GM18507 (cell line): ENCODE measurements around the gene SMARCC1.

ENCODE experiments used
- DNase-seq: peaks from one replicate; pipeline ENCODE4 v3.0.0; 2011; ENCODE audit warnings: low read depth; ENCODE audit not compliant: insufficient read length; ENCODE audit errors: extremely low spot score
- FAIRE-seq: peaks from 2 replicates; lab custom pipeline; 2011; peaks lifted over from hg19 to GRCh38; lab: Jason Lieb, UNC

The SMARCC1 gene

DNA sequence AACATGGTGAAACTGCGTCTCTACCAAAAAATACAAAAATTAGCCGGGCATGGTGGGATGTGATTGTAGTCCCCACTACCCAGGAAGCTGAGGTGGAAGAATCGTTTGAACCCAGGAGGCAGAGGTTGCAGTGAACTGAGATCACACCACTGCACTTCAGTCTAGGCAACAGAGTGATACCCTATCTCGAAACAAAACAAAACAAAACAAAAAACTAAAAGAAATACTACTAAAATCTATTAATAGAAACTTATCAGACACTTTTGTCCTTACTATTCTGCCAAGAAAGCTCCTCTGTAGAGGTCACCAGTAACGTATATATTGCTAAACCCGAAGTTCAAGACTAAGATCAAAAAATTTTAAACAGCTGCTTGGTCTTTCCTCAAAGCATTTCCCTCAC, 67.1 kb downstream of the SMARCC1 start:
- DNase-seq (no peak), FAIRE-seq (no peak)

DNA sequence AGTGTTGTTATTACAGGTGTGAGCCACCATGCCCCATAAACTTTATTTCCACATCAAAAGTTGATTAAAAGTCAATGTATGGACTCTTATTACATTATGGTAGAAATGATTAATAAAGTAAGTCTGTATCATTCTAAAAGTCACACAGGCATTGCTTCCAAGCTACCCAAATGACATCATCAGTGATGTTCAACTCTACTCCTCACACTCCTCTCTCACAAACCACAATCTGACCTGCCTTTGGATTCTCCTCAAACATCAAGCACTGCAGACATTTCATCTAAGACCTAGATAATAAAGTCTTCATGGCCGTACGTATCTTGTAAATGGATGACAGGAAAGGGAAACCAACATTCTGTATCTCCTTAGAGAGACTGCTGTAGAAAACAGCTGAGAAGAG, 68.0 kb downstream of the SMARCC1 start:
- no peak for FAIRE-seq
- no peak for DNase-seq

DNA sequence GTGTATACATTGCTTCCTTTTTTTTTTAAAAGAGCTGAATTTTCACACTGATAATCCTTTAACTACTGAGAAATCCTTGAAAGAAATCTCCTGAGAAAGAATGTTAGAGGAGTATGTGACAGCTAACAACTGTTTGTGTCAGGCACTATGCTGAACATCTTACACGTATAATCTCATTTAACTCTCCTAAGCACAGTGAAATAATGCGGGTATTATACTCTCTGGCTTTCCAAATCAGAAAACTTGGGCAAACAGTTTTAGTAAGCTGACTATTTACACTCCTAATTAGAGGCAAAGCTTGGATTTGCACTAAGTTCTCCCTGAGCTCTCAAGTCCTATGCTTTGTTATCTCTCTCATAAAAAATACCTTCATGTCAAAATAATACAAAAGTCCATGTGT, 69.3 kb downstream of the SMARCC1 start:
- FAIRE-seq (no peak), DNase-seq (no peak)

DNA sequence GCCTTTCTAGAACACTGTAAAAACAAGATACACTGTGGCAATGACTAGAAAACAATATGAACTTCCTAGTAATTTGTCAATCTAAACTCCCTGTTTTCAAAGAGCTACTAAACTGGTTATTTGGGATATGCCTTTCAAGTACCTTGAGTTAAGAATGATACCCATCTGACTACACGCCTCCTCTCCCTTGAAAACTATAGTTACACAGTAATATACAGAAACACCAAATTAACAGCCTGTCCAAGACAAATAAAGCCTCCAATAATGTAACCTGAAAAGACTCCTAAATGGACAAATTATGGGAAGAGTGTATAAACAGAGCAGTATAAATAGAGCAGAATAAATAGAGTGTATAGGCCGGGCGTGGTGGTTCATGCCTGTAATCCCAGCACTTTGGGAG, 70.1 kb downstream of the SMARCC1 start:
- no peak for DNase-seq
- no peak for FAIRE-seq

DNA sequence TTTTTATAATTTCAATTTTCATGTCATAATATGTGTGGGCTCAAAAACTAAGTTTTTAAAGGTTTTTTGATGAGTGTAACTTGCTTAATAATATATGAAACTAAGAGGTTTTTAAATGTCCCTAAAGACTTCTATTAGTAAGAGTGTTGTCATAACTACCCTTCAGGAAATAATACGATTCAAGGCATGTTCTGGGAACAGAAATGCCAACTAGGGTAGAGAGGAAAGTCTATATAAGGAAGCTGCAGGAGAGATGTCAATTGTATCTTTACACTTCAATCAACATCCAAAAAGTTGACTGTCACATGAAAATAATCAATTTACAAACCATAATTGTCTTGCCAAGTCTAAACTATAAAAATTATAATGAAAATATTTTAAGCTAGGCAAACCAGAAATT, 76.3 kb downstream of the SMARCC1 start:
- FAIRE-seq = no peak
- DNase-seq = no peak

DNA sequence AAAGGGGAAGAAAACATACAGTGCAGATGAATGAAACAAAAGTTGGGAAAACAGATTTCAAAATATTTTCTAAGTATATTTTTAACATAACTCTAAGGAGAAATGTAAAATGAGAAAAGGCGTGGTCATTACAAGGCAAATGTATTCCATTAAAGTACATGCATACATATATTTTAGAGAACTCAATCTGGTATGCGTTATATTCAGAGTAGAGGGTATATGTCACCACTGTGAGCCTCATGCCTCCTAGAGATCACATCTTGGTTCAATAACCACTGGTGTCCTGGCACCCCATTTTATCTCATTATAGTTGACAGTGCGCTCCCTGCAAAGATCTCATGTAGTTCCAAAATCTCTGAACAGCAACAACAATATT, 77.5 kb downstream of the SMARCC1 start:
- FAIRE-seq (no peak), DNase-seq (no peak)

DNA sequence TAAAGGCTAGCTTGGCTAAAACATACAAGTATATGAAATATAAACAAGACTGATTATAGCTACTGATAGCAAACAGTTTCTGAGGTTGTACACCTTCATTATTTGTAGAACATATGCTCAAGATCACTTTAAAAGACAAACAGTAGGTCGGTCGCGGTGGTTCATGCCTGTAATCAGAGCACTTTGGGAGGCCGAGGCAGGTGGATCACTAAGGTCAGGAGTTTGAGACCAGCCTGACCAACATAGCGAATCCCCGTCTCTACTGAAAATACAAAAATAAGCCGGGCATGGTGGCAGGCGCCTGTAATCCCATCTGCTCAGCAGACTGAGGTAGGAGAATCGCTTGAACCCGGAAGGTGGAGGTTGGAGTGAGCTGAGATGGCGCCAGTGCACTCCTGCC, 80.3 kb downstream of the SMARCC1 start:
- FAIRE-seq = no peak
- no peak for DNase-seq

DNA sequence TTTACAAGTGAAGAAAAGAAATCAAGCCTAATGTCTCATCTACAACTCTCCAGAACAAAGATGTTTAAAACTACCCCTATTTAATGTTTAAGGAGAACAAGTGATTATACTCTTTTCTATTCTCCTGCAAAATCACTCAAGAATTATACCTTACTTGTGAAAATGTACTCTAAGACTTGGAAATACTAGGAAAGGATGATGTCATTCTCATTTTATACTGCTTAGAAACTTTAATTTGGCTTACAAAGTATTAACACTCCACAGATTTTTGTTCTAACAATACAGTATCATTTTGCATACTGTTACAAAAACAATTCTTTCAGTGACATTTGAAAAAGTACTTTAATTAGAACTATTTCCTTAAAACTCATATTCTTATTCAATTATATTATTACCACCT, 89.5 kb downstream of the SMARCC1 start:
- FAIRE-seq = no peak

DNA sequence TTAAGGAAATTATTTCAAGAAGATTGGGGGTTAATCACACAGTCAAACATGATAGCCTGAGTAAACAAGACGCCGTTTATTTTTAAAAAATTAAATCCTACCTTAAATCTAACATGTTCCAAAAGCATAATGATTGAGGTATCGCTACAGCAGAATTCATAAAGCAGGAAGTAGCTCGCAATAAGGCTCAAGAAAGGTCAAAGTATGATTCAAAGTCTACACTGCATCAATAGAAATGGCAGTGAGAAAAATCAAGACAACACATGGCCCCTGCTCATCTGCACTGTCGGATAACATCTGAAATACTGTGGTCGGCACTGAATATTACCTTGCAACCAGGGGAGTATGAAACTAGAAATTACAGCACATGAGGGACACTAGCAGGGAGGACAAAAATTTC, 93.2 kb downstream of the SMARCC1 start:
- no peak for DNase-seq
- FAIRE-seq = no peak

More for the DNA sequence above, 89.5 kb downstream of the SMARCC1 start:
- no peak for DNase-seq

DNA sequence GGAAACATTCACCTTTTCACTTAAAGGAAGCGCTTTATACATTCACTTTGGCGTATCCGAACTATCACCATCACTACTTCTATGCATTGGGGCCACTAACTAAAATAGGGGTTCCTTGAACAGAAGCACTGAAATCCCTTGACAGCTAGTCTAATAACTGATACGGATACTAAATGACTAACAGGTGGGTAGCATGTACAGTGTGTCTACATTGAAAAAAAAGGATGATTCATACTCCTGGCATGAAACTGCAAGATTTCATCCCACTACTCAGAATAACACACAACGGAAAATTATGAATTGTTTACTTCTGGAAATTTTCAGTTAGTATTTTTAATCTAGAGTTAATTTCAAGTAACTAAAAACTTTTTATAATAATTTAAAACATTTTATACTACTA, 96.7 kb downstream of the SMARCC1 start:
- FAIRE-seq (no peak), DNase-seq (no peak)

DNA sequence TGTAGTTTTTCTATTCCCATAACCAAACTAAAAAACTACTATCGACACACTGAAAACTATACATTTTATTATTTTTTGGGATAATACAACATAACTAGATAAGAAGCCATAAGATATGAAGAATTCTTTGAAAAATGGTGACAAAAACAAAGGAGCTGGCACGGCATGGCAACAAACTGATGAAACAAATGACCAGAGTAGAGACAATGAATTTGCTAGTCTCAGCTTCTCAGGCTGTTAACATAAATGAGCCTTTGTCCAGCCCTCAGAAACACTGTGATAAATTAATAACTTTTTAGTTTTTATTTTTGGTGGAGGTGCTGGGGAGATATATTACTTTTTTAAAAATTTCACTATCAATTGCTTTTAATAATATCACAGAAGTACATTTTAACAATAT, 100.7 kb downstream of the SMARCC1 start:
- no peak for DNase-seq
- FAIRE-seq = no peak

DNA sequence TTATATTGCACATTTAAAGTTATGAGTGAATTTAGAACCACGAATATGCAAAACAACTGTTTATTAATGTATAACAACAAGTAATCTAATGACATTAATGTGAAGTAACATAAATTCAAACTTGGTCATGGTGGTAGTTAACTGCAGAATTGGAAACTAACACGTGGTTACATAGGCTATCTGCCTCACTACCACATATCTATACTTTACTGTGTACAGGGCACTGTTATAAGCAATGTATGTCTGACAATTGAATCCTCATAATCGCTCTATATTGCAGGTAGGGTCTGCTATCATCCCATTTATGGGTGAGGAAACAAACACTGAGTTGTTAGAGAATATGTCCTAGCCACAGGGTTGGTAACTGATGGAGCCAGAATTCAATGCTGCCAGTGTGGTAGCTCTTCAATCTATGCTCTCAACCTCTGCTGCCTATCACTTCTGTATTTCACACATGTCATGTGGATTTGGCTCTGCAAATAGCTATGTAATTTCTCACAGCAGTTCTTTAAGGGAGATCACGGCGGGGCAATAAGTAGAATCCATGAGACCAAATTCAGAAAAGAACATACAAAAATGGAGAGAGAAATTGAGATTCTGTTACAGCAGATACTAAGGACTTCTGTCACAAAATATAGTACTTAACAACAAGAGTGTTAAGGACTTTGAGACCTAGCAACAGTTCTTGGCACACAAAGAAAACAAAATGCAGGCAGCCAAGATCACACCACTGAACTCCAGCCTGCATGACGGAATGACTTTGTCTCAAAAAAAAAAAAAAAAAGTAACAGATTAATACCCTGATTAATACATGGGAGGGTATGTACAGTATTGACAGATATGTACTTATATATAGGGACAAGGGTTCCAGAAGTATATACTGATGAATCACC, 103.0 kb downstream of the SMARCC1 start:
- FAIRE-seq = no peak
- no peak for DNase-seq

DNA sequence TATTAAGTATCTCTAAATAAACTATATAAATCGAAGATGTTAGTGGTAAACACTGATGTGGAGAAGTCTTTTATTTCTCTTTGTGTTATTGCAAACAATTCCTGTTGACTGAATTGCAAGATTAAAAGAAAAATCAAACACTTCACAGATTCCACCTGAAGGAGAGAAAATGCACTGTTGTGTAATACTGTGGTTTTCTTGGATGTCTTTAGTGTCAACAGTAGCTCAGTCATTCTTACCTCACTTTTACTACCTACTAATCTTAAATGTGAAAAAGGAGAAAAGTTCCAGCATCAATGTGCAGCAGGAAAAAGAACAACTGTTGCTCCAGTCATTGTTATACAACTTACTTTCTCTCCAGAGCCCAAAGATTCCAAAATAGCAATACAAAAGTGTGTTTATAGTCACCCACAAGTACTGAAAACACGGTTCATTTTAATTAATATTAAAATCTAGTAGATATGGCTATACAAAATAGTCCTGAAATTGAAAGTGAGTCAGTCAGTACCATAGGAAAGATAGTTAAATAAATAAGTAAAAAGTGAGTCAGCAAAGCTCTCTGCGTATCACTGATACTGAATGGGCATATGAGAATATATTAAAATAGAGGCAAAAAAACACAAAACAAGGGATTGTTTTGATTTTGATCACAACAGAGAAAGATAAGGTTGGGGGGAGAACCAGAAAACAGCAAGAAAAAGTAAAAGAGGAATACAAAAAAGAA, 112.5 kb downstream of the SMARCC1 start:
- FAIRE-seq (no peak), DNase-seq (no peak)

DNA sequence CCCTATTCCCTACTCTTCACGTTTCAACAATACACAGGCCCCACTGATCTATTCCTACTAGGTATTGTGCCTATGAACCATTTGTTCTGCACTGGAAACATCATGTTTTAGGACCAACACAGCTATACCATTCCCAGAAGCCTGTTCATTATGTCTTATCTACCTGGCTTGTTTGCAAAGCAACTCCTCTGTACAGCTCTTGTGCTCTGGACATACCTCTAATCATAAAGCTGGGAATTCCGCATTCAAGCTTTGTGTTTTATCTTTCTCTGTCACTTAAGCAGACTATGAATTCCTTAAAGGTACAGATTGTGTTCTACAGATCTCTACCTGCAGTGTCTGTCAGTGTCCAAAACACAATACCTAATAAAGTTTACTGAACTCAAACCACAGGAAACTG, 115.6 kb downstream of the SMARCC1 start:
- DNase-seq (no peak), FAIRE-seq (no peak)

DNA sequence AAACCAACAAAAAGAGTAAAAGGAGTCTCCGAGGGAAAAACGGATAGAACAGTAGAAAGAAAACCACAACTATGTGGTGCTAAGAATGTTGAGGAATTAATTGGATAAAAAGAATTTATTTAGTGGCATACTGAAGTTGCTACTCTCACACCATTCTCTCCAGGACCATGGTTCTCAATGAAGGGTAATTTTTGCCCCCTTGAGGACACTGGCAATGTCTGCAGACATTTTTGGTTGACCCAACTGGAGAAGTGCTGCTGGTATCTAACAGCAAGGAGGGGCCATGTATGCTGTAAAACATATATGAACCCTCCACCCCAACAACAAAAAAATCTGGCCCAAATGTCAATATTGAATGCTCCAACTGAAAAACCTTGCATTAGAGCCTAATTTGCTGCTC, 117.2 kb downstream of the SMARCC1 start:
- FAIRE-seq (no peak), DNase-seq (no peak)

DNA sequence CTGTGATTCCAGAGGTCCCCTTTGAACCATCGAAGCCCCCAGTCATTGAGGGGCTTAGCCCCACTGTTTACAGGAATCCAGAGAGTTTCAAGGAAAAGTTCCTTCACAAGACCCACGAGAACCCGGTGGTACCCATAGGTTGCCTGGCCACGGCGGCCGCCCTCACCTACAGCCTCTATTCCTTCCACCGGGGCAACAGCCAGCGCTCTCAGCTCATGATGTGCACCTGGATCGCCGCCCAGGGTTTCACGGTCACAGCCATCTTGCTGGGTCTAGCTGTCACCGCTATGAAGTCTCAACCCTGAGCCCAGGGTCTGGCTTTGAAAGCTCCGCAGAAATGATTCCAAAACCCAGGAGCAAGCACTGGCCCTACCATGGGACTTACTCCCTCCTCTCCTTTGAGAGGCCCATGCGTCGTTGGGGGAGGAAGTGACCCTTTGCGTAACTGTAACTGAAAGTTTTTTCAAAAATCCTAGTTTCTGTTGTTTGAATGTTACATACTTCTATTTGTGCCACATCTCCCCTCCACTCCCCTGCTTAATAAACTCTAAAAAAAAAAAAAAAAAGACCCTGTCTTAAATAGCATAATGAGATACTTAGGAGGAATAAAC, 118.0 kb downstream of the SMARCC1 start:
- no peak for DNase-seq

DNA sequence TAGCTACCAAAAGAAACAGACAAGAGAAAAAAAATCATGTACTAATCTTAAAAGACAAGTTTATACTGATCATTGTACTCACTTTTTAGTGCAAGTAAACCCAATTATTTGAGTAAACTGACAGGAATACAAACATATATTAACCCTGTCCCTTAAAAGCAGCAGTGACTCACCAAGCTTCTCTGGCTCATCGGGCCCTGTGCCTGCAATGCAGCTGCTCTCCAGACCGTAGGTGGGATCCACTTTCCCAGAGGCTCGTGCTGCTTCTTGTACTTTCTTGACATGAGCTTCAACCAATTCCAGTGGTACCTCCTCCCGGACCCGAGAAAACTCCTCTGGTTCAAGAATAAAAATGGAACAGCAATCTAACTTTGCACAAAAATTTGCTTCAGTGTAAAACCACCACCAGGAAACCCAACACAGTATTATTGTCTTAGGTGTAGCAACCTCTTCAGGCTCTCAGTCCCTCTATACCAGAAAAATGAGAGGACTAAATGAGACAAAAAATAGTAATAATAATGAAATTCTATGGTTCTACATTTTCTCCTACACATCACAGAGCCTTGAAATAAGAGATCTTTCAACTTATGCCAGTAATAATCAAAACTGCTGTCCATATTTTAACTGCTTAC, 120.5 kb downstream of the SMARCC1 start:
- no peak for DNase-seq

More for the DNA sequence above, 118.0 kb downstream of the SMARCC1 start:
- no peak for FAIRE-seq

DNA sequence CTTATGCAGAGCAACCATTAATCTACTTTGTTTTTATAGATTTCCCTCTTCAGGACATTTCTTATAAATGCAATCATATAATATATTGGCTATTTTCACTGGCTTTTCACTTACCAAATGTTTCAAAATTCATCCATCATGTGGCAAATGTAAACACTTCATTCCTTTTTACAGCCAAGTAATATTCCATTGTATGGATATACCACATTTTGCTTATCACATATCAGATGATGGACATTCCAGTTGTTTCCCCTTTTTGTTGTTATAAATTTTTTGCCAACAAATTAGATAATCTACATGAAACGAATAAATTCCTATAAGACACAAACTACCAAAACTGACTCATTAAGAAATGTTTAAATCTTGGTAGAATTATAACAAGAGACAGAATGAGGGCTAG, 123.2 kb downstream of the SMARCC1 start:
- FAIRE-seq (no peak), DNase-seq (no peak)

More for the DNA sequence above, 120.5 kb downstream of the SMARCC1 start:
- no peak for FAIRE-seq

DNA sequence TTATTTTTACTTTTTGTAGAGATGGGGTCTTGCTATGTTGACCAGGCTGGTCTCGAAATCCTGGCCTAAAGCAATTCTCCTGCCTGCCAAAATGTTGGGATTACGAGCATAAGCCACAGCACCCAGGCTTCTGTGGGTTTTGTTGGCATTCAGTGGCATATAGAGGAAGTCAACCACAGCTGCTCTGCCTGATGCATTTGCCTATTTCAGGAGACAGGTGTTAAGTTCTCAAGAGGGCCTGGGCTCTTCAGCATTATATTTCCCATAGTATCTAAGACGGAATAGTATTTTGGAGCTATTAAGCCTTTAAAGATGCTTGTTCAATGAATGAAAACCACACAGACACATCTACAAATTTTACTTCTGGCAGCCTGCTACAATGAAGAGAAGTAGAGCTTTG, 129.6 kb downstream of the SMARCC1 start:
- DNase-seq (no peak), FAIRE-seq (no peak)

DNA sequence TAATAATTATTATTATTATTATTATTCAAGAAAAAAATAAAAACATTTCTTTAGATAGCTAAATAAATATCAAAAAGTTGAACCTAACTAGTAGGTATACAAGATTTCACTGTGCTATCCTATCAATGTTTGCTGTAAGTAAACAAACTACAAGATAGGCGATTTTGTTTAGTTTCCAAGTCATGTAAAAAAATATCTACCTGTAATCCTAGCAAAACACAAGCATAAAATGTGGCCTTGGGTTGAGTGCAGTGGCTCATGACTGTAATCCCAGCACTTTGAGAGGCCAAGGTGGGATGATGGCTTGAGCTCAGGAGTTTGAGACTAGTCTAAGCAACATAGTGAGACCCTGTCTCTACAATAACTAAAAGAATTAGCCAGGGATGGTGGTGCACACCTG, 131.4 kb downstream of the SMARCC1 start:
- DNase-seq (no peak), FAIRE-seq (no peak)
